Body of pancreas (tissue), 4 donors: ENCODE results near the gene LDLRAD2. TPM values are rescaled to one million over a fixed set of nuclear protein-coding genes. Genes with fewer than 3 reads are reported as not detected.

Experiments used
- ATAC-seq: fragments of 150-250 bp; one replicate; pipeline ENCODE4 v1.9.1; 2016
- DNase-seq, 4 donors: peaks; one replicate each; pipeline ENCODE4 v3.0.0-alpha.2; 2019
- H3K27ac ChIP-seq, 4 donors: fragments of 200-600 bp; sonication (generic); 1 replicate in 3 of 4; 2 replicates in 1 of 4; pipeline versions ENCODE4 v1.5.1 to v1.6.1; 2016 to 2019; ENCODE audit warnings: mild to moderate bottlenecking in 1 of 4, mixed read lengths in 1 of 4, moderate library complexity in 1 of 4
- H3K27me3 ChIP-seq, 2 donors: fragments of 200-600 bp; sonication (generic); one replicate each; pipeline ENCODE4 v1.6.0; 2016; ENCODE audit warnings: mild to moderate bottlenecking in 1 of 2
- H3K36me3 ChIP-seq, 2 donors: fragments of 200-600 bp; sonication (generic); replicated peaks in 1 of 2; 2 replicates each; pipeline ENCODE4 v1.5.1; 2016; ENCODE audit warnings: low read depth in 2 of 2; ENCODE audit not compliant: insufficient read depth in 1 of 2
- H3K4me1 ChIP-seq: fragments of 200-600 bp; sonication (generic); one replicate; pipeline ENCODE4 v1.6.0; 2016
- H3K4me3 ChIP-seq, 2 donors: fragments of 200-600 bp; sonication (generic); 1 replicate in 1 of 2; 2 replicates in 1 of 2; pipeline ENCODE4 v1.5.1; 2016 to 2019
- H3K9me3 ChIP-seq, 3 donors: fragments of 200-600 bp; sonication (generic); 1 replicate in 2 of 3; 2 replicates in 1 of 3; pipeline ENCODE4 v1.5.1; 2016
- CTCF ChIP-seq, 7 experiments: fragments of 450-650 bp in 4 of 7; fragments of 200-600 bp in 3 of 7; sonication (generic) in 3 of 7; IDR thresholded peaks; one replicate each; pipeline ENCODE4 v1.5.1; 2016 to 2019; ENCODE audit warnings: antibody characterized with exemption in 7 of 7
- POLR2A ChIP-seq, 3 donors: fragments of 450-650 bp; IDR thresholded peaks; one replicate each; pipeline ENCODE4 v1.6.1; 2016; ENCODE audit warnings: antibody characterized with exemption in 3 of 3, mild to moderate bottlenecking in 2 of 3
- WGBS, 2 donors: methylation state at CpG; one replicate each; pipeline ENCODE4 v1.1.5; 2017; 5-methylcytosine and 5-hydroxymethylcytosine counted together
- intact Hi-C: fragments of 100-400 bp; cut with DNase I; formaldehyde crosslinking; loops from one replicate; pipeline ENCODE4 v1.15.1; 2023
- total RNA-seq, 2 donors: library from RNA; depleted of rRNA; stranded (reverse); fragments of >200 nt; gene quantifications; one replicate each; pipeline ENCODE4 v1.1.0, GENCODE V29; 2016

Gene LDLRAD2
- total RNA-seq, 2 donors from 2014 or later: 2.3 TPM; not detected in 1

- WGBS, 2 donors: 90 to 97% methylated on average over 5 of the region's 5 CpGs
- Histone ChIP-seq H3K4me1 (no peaks in the 10 kb centered on the region), H3K36me3 (peaks cover 0 to 5% of the 10 kb centered on the region in 2 donors), H3K9me3 (no peaks in the 10 kb centered on the region), H3K4me3 (no peak overlapping the region), H3K27ac (no peak overlapping the region), H3K27me3 (no peaks in the 10 kb centered on the region)
- ATAC-seq: no peak
- no peak for TF ChIP-seq CTCF (IDR thresholded peaks at IDR 0.05)
- no peak for TF ChIP-seq POLR2A (IDR thresholded peaks at IDR 0.05)
- no peak for DNase-seq
- intact Hi-C loops: no loop called here
Measured at GRCh38 chr1:21827141-21827679, 15.1 kb downstream of the LDLRAD2 start.

- 91% methylated on average over 13 of the region's 13 CpGs; no CpG with 5 or more reads in 1 of the 2 donors for WGBS, 2 donors
- TF ChIP-seq POLR2A (IDR thresholded peaks at IDR 0.05) (no peak), CTCF (IDR thresholded peaks at IDR 0.05) (no peak)
- peaks cover 0 to 5% of the 10 kb centered on the region in 2 donors for H3K36me3 ChIP-seq
Measured at GRCh38 chr1:21828075-21828474, 16.0 kb downstream of the LDLRAD2 start.

GRCh38 chr1:21828506-21829210 lies 16.6 kb downstream of the LDLRAD2 start:
- 86 to 95% methylated on average over 7 to 25 of the region's 28 CpGs for WGBS, 2 donors
- H3K9me3 ChIP-seq: no peaks in the 10 kb centered on the region
- TF ChIP-seq CTCF (IDR thresholded peaks at IDR 0.05) (no peak), POLR2A (IDR thresholded peaks at IDR 0.05) (no peak)
- no peaks in the 10 kb centered on the region for H3K27me3 ChIP-seq
- no peaks in the 10 kb centered on the region for H3K4me1 ChIP-seq
- no peak overlapping the region for H3K4me3 ChIP-seq
- no peak overlapping the region for H3K27ac ChIP-seq
- intact Hi-C loops: no loop called here
- DNase-seq (no peak), ATAC-seq (no peak)
- peaks cover 0 to 6% of the 10 kb centered on the region in 2 donors for H3K36me3 ChIP-seq

More at GRCh38 chr1:21828075-21828474, 16.0 kb downstream of the LDLRAD2 start:
- intact Hi-C loops: no loop called here
- Histone ChIP-seq H3K4me1 (no peaks in the 10 kb centered on the region), H3K4me3 (no peak overlapping the region), H3K27ac (no peak overlapping the region), H3K27me3 (no peaks in the 10 kb centered on the region), H3K9me3 (no peaks in the 10 kb centered on the region)
- ATAC-seq: no peak
- DNase-seq: no peak

GRCh38 chr1:21829294-21829693 lies 17.2 kb downstream of the LDLRAD2 start:
- no peak for ATAC-seq
- Histone ChIP-seq H3K27me3 (no peaks in the 10 kb centered on the region), H3K9me3 (no peaks in the 10 kb centered on the region), H3K4me1 (no peaks in the 10 kb centered on the region), H3K36me3 (peaks cover 0 to 8% of the 10 kb centered on the region in 2 donors), H3K4me3 (no peak overlapping the region), H3K27ac (no peak overlapping the region)
- DNase-seq: no peak
- 95 to 98% methylated on average over 9 to 17 of the region's 17 CpGs for WGBS, 2 donors
- no peak for TF ChIP-seq CTCF (IDR thresholded peaks at IDR 0.05)
- no peak for TF ChIP-seq POLR2A (IDR thresholded peaks at IDR 0.05)
- intact Hi-C loops: no loop called here
